Activated T-helper 2 cell treated with anti-CD3 and anti-CD28 coated beads, Interferon-gamma antibody, Interleukin-2, Interleukin-4, amounts not matched to agents 10 μg/mL and 5 μg/mL and 100 μg/mL, durations not matched to agents 14 hours and 24 hours and 36 hours (primary cell): ENCODE results near the gene TUBB. TPM values are rescaled to one million over a fixed set of nuclear protein-coding genes. Genes with fewer than 3 reads are reported as not detected.

Experiments used
- DNase-seq: peaks from one replicate; pipeline ENCODE4 v3.0.0; 2021; ENCODE audit warnings: low spot score
- H3K27ac Mint-ChIP-seq: one replicate; pipeline ENCODE4 v1.8.0; 2021; ENCODE audit warnings: mixed read lengths
- H3K27me3 Mint-ChIP-seq: one replicate; pipeline ENCODE4 v1.8.0; 2021; ENCODE audit warnings: low read depth, mixed read lengths
- H3K36me3 Mint-ChIP-seq: one replicate; pipeline ENCODE4 v1.8.0; 2021; ENCODE audit warnings: low read depth, mixed read lengths
- H3K4me1 Mint-ChIP-seq: one replicate; pipeline ENCODE4 v1.8.0; 2021; ENCODE audit warnings: low read depth, mixed read lengths
- H3K4me3 Mint-ChIP-seq: one replicate; pipeline ENCODE4 v1.8.0; 2021; ENCODE audit warnings: low read depth, mild to moderate bottlenecking, moderate library complexity, mixed read lengths
- H3K9me3 Mint-ChIP-seq: one replicate; pipeline ENCODE4 v1.8.0; 2021; ENCODE audit warnings: mixed read lengths
- intact Hi-C: fragments of 100-400 bp; cut with micrococcal nuclease; formaldehyde crosslinking; loops from one replicate; pipeline ENCODE4 v1.15.1; 2023
- total RNA-seq: library from RNA; stranded (reverse); gene quantifications from 2 replicates; pipeline ENCODE4 v1.2.3, GENCODE V29; 2022

Gene TUBB
- total RNA-seq, 1 donor from 2014 or later, result 1,128 TPM

DNA sequence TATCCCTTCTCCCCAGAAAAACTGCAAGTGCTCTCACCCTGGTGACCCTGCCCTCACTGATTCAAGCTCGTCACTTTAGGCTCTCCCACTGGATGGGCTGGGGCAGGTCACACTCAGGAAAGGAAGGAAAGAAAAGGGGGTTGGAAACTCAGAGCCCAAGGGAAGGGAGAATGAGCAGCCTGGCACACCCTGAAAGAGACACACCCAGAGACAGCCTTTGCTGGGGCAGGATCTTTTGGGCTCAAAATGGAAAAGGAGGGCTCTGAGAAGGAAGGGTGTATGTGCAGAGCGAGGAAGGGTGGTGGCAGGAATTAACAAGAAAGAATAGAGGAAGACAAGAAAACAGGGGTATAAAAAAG is 36.2 kb upstream of the TUBB start:
- intact Hi-C loops, result loop anchor here (5.0 kb wide), 6 partner anchors 53 to 357 kb away; partner anchors contain the start of genes HLA-E and TRIM39
- Mint-ChIP-seq H3K4me3 (peak overlapping the region; percentile 97), H3K36me3 (peaks cover 76% of the 10 kb centered on the region), H3K27ac (peak overlapping the region; percentile 96), H3K4me1 (peaks cover 35% of the 10 kb centered on the region), H3K27me3 (no peaks in the 10 kb centered on the region), H3K9me3 (no peaks in the 10 kb centered on the region)
- no peak for DNase-seq

DNA sequence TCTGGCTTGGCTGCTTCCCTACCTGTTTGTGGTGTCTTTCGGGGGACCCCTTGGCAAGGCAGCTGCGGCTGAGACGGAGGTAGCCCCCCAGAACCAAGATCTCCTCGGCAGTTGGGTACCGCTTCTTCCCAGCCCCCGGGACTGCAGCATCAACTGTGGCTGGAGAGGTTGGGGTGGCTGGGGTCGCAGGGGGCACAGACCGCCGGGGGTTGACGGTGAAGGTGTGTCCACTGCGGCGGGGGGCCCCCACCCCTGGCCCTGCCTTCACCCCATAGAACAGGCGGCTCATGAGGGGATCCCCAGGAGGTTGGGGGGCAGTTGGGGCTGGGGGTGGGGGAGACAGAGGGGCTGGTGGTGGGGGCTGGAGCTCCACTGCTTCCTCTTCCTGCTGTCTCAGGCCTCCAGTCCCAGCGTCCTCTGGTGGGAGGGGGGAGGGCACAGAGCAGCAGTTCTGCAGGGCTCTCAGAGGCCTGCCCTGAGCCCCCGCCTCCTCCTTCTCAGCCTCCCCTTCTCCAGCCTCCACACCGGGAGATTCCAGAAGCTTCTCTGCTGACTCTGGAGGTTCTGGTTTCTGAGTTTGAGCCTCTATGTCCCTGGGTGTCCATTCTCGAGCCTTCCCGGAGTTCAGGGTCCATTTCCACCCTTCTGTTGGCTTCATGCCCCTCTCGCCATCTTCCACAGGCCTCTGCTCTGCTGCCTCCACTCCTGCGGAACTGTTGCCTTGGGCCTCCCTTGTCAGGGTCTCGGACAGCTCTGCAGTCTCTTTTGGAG is 35.6 kb upstream of the TUBB start:
- peak overlapping the region; percentile 97 for H3K4me3 Mint-ChIP-seq
- H3K9me3 Mint-ChIP-seq, result no peaks in the 10 kb centered on the region
- peaks cover 70% of the 10 kb centered on the region for H3K36me3 Mint-ChIP-seq
- no peak for DNase-seq
- peaks cover 34% of the 10 kb centered on the region for H3K4me1 Mint-ChIP-seq
- intact Hi-C loops, result loop anchor here (5.0 kb wide), 8 partner anchors 53 to 968 kb away; partner anchors contain the start of genes BAG6, GNL1, HLA-E and PRR3
- peak overlapping the region; percentile 96 for H3K27ac Mint-ChIP-seq
- no peaks in the 10 kb centered on the region for H3K27me3 Mint-ChIP-seq

DNA sequence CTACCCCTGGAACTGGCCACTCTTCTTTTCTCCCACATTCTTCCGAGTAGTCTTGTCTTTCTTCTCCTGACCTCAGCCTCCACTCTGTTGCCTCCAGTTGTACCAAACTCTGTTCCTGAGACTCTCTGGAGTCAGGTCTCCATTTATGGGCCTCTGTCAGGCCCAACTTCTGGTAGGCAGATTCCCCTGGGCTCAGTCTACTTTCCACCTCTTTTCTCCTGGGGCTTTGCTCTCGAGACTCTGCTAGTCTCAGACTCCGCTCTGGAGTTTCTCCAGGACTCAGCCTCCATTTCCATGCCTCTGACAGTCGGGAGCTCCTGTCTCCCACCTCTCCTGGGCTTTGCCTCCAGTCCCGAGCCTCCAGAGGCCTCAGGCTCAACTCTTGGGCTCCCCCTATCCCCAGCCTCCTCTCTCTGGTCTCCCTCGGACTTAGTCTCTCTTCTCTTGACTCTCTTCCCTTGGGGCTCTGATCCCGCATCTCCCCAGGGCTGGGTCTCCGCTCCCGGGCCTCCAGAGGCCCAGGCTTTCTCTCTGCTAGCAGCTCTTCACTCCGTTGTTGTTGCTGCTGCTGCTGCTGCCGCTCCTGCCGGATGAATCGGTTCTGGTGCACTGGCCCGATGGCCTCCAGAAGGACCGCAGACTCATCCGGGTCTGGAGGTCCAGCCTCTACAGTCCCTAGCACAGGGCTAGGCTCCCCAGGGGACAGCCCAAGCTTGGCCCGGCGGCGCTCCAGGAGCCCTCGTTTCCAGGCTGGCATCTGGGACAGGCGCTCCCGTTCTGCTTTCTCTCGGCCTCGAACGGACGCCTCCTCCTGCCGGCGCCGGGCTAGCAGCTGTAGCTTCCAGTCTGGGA is 34.8 kb upstream of the TUBB start:
- peak overlapping the region; percentile 97 for H3K4me3 Mint-ChIP-seq
- peaks cover 61% of the 10 kb centered on the region for H3K36me3 Mint-ChIP-seq
- H3K27ac Mint-ChIP-seq, result peak overlapping the region; percentile 93
- peaks cover 33% of the 10 kb centered on the region for H3K4me1 Mint-ChIP-seq
- H3K27me3 Mint-ChIP-seq, result no peaks in the 10 kb centered on the region
- intact Hi-C loops, result loop anchor here (5.0 kb wide), 2 partner anchors 128 to 967 kb away; partner anchors contain the start of genes BAG6, GNL1 and PRR3
- H3K9me3 Mint-ChIP-seq, result no peaks in the 10 kb centered on the region
- DNase-seq, result no peak

DNA sequence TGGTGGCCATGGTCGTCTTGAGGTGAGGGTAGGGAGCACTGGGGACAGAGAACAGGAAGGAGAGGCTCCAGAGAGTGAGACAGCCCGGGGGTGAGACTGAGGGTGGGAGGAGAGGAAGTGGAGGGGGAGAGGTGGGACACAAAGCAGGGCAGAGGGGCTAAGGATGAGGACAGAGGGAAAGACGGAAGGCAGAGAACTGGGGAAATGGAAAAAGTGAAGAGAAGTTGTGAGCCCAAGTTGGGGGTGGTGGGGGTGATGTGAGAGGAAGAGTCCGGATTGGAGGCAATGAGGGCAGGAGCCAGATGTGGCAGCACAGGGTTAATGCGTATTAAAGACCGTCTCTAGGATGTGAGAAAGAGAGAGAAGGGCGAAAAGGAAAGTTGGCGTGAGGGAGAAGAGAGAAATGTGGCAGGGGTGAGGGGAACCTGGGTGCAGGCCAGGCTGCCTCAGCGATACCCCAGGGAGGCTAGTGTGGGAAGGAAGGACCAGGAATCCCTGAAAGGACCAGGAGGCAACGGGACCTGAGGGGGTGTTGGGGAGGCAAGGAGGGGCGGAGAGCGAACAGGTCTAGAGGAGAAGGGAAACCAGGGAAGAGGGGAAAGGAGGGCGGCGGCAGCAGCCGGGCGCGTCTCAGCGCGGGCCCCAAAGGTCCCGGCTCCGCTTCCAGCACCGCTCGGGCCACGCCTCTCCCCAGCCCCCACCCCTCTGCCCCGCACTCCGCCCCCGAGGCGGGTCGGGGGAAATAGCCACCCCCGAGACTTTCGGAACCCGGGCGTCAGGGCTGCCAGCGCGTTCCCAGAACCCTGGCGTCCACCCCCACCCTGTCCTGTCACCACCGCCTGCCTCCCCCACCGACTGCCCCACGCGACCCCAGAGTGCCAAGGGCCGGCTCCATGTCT is 33.9 kb upstream of the TUBB start, which contains the start of gene PPP1R18:
Gene PPP1R18, minus strand, starts transcription at position 637 of the 899 bp plus-strand sequence. Its CDS starts 627 bp downstream, at position 10.
- H3K4me1 Mint-ChIP-seq, result peaks cover 32% of the 10 kb centered on the region
- DNase-seq, result peak; percentile 74
- intact Hi-C loops, result loop anchor here (5.0 kb wide), 2 partner anchors 129 to 966 kb away; partner anchors contain the start of genes BAG6, GNL1 and PRR3
- peaks cover 54% of the 10 kb centered on the region for H3K36me3 Mint-ChIP-seq
- no peaks in the 10 kb centered on the region for H3K27me3 Mint-ChIP-seq
- no peaks in the 10 kb centered on the region for H3K9me3 Mint-ChIP-seq
- H3K27ac Mint-ChIP-seq, result peak within 1 kb of the TSS; percentile 93
- peak within 1 kb of the TSS; percentile 97 for H3K4me3 Mint-ChIP-seq

DNA sequence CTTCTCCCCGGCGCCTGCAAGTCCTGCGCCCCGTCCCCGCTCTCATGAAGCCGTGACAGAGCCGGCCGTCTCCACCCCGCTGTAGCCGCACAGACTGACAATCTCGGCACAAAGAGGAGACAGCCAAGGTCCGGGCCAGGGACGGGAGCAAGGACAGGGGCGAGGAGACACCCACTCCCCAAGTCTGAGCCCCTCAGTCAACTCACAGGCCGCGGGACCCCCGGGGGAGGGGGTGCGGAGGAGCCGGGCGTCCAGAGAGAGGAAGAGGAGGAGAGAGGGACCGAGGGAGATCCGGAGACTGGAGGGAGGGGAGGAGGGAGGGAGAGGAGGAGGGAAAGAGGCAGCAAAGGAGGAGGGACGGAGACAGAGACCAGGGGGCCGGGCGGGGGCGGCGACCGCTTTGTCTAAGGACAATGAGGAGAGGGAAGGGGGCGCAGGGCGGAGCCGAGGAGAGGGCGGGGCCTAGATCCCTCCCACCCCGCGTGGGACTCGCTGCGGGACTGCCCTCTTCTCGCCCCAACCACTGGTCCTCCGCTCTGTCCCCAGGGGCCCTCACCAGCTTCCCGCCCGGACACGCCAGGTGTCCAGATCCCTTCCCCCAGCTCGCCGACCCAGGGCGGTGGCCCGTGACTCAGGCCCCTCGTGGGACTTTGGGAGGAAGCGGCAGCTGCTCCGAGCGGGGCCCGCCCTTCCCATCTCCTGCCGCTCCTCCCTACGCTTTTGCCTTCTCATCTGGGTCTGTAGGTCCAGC is 33.1 kb upstream of the TUBB start:
- intact Hi-C loops, result loop anchor here (1.0 to 5.0 kb wide), 3 partner anchors 30 to 965 kb away; partner anchors contain the start of genes BAG6, GNL1, MDC1 and PRR3

DNA sequence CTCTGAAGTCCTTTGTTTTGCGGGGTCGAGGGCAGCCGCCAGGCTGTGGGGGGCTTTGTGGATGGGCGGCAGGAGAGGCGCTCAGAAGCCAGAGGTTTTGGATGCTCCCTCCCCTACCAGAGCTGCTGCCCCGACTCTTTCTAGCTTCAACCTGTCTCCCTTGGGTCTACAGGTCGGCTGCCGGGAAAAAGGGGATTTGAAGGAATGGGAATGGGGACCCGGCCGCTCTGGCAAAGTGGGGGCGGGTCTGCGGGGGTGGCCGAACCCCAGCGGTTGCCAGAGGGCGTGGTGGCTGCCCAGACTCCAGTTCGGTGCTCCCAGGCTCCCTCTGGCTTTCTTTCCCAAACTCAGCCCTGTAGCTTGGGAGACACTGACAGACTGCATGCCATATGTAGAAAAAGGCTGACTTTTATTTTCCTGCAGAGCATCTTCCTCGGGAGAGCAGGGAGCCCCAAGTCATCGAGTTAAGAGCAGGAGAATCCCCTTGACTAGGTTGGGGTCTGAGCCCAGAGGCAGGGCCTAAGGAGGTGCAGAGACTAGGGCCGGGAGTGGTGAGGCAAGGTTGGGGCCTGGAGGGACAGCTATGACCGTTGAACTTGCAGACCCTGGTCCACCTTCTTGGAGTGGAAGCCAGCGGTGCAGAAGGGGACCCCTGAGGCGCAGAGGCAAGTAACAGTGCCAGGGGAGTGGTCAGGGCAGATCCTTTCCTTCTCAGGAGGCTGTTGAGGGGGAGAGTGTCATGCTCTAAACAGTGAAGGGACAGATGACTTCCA is 32.3 kb upstream of the TUBB start:
- Mint-ChIP-seq H3K27me3 (no peaks in the 10 kb centered on the region), H3K9me3 (no peaks in the 10 kb centered on the region), H3K4me1 (peaks cover 31% of the 10 kb centered on the region), H3K27ac (peak overlapping the region; percentile 93), H3K4me3 (peak overlapping the region; percentile 97), H3K36me3 (peaks cover 39% of the 10 kb centered on the region)
- intact Hi-C loops, result loop anchor here (1.0 to 5.0 kb wide), 3 partner anchors 29 to 964 kb away; partner anchors contain the start of genes BAG6, GNL1, MDC1 and PRR3
- no peak for DNase-seq

More for the DNA sequence above, 33.1 kb upstream of the TUBB start:
- Mint-ChIP-seq H3K27me3 (no peaks in the 10 kb centered on the region), H3K4me1 (peaks cover 33% of the 10 kb centered on the region), H3K27ac (peak overlapping the region; percentile 93), H3K9me3 (no peaks in the 10 kb centered on the region), H3K4me3 (peak overlapping the region; percentile 97), H3K36me3 (peaks cover 46% of the 10 kb centered on the region)
- DNase-seq, result peak; percentile 79

DNA sequence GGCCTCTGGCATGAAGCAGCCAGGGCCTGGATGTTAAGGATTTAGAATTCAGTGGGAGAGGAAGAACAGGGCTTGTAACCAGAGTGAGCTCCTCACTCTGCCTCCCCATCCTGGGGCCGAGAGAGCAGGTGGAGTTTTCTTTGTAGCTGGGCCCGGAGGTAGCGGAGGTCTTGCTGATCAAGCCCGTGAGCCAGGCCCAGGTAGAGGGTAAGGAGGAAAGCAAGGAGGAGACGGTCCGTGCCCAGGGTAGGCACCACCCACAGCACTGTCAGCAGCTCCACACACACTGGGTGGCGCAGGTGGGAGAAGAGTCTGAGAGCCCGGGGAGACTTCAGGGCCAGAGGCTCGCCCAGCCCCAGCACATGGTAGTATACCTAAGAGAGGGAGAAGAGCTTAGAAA is 31.6 kb upstream of the TUBB start:
- H3K27me3 Mint-ChIP-seq, result no peaks in the 10 kb centered on the region
- peaks cover 32% of the 10 kb centered on the region for H3K36me3 Mint-ChIP-seq
- no peaks in the 10 kb centered on the region for H3K9me3 Mint-ChIP-seq
- peaks cover 31% of the 10 kb centered on the region for H3K4me1 Mint-ChIP-seq
- intact Hi-C loops, result loop anchor here (5.0 kb wide), 2 partner anchors 131 to 964 kb away; partner anchors contain the start of genes BAG6, GNL1 and PRR3
- H3K27ac Mint-ChIP-seq, result peak overlapping the region; percentile 93
- DNase-seq, result no peak
- H3K4me3 Mint-ChIP-seq, result peak overlapping the region; percentile 97

DNA sequence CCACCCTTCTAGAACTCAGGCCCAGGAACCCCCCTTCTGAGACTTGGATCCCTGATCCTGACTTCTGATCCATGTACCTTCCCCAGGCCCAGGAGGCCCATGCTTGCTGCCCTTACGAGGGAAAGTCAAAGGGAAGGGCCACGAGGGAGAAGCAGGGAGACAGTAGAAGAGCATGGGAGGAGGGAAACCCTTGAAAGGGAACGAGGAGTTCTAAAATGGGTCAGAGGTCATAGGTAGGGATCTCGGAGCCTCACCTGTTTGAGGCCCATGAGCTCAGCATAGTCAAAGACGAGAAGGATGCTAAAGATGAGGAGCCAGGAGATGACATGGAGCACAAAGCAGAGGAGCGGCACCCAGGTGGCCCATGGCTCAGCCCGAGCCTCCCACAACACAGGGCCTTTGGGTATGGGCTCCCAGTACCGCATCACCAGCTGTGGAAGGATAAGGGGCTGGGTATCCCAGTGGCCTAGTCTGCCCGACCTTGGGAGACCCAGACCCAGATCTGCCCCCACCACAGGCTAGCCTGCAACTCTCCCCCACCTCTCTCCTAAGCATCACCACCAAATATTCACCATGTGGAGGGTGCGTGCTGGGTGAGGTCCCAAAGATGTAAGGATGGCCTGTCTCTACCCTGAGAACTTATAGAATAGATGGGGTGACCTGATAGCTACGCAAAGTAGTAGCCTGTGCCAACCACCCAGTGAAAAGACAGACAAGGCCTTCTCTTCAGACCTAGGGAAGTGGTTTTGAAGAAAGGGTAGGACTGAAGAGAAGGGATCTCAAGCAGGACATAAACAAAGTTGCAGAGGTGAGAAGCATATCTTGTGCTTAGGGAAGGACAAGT is 30.9 kb upstream of the TUBB start:
- H3K9me3 Mint-ChIP-seq, result no peaks in the 10 kb centered on the region
- H3K4me3 Mint-ChIP-seq, result peak overlapping the region; percentile 97
- no peak for DNase-seq
- peaks cover 31% of the 10 kb centered on the region for H3K4me1 Mint-ChIP-seq
- H3K27ac Mint-ChIP-seq, result no peak overlapping the region
- peaks cover 25% of the 10 kb centered on the region for H3K36me3 Mint-ChIP-seq
- no peaks in the 10 kb centered on the region for H3K27me3 Mint-ChIP-seq
- intact Hi-C loops, result loop anchor here (5.0 kb wide), 2 partner anchors 132 to 963 kb away; partner anchors contain the start of genes BAG6, GNL1 and PRR3

DNA sequence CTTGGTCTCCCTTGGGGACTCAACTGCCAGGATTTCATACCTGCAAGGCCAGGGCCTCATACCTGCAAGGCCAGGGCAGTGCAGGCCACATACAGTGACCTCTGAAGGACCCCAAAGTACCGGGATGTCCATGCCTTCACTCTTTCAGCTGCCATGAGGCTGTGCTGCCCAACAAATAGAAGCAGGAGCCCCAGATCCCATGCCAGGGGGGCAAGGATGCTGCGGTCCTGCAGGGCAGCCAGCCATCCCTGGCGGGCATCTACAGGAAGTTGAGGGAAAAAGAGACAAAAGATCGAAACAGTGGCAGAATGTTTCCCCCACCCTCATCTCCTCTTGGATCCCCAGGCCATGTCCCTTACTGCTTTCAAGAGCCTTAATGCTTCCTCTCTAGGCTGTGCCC is 30.2 kb upstream of the TUBB start:
- Mint-ChIP-seq H3K27me3 (no peaks in the 10 kb centered on the region), H3K36me3 (peaks cover 20% of the 10 kb centered on the region), H3K4me1 (peaks cover 31% of the 10 kb centered on the region), H3K4me3 (peak overlapping the region; percentile 97), H3K9me3 (no peaks in the 10 kb centered on the region), H3K27ac (peak overlapping the region; percentile 82)
- no peak for DNase-seq
- intact Hi-C loops, result loop anchor here (5.0 kb wide), 2 partner anchors 133 to 962 kb away; partner anchors contain the start of genes BAG6, GNL1 and PRR3
